GM21619 (cell line): ENCODE measurements around the gene POLR3E.

Experiments used
- ATAC-seq: cut with Tn5 transposase; IDR thresholded peaks from one replicate; pipeline ENCODE4 v1.9.1; 2021; ENCODE audit not compliant: unreplicated experiment

The POLR3E gene

GRCh38 chr16:22316411-22316811 is 19.2 kb downstream of the POLR3E start:
- no peak for ATAC-seq

GRCh38 chr16:22317001-22317530 is 19.9 kb downstream of the POLR3E start:
- ATAC-seq = no peak

- no peak for ATAC-seq
Measured at GRCh38 chr16:22317625-22318024, 20.4 kb downstream of the POLR3E start.

GRCh38 chr16:22318690-22319358 is 21.6 kb downstream of the POLR3E start:
- no peak for ATAC-seq

- ATAC-seq = no peak
Measured at GRCh38 chr16:22320572-22321339, 23.5 kb downstream of the POLR3E start.

GRCh38 chr16:22321340-22322001 is 24.3 kb downstream of the POLR3E start:
- ATAC-seq = no peak

- ATAC-seq = no peak
Measured at GRCh38 chr16:22322021-22322471, 24.8 kb downstream of the POLR3E start.

- ATAC-seq = no peak
Measured at GRCh38 chr16:22322741-22323140, 25.5 kb downstream of the POLR3E start.

GRCh38 chr16:22323173-22323958 is 26.2 kb downstream of the POLR3E start:
- no peak for ATAC-seq

- no peak for ATAC-seq
Measured at GRCh38 chr16:22323959-22324786, 27.0 kb downstream of the POLR3E start.

- ATAC-seq = no peak
Measured at GRCh38 chr16:22324787-22325597, 27.8 kb downstream of the POLR3E start.

GRCh38 chr16:22325598-22326368 is 28.6 kb downstream of the POLR3E start:
- no peak for ATAC-seq

GRCh38 chr16:22326369-22326652 is 29.1 kb downstream of the POLR3E start:
- no peak for ATAC-seq

GRCh38 chr16:22326771-22327445 is 29.7 kb downstream of the POLR3E start:
- ATAC-seq = no peak

- no peak for ATAC-seq
Measured at GRCh38 chr16:22327446-22327775, 30.2 kb downstream of the POLR3E start.

GRCh38 chr16:22328081-22328725 is 31.0 kb downstream of the POLR3E start:
- ATAC-seq = no peak

- ATAC-seq = no peak
Measured at GRCh38 chr16:22329199-22329695, 32.0 kb downstream of the POLR3E start.

GRCh38 chr16:22330326-22330725 is 33.1 kb downstream of the POLR3E start:
- ATAC-seq = no peak
